GM18951 (cell line): ENCODE measurements around the gene OGDH.
"Not testable (repeated sequence)": the region's sequence is repeated elsewhere in the genome, so short reads cannot be mapped to it uniquely, and the experiment has no call there.

Source experiments
- POLR2A ChIP-seq: IDR thresholded peaks from 4 replicates; pipeline ENCODE4 v1.6.1; 2011; ENCODE audit warnings: mild to moderate bottlenecking; ENCODE audit not compliant: insufficient read length, insufficient read depth; ENCODE audit errors: extremely low read depth
- in situ Hi-C: fragments of 300-500 bp; cut with MboI; formaldehyde crosslinking; loops from one replicate; pipeline ENCODE4 v1.12.0; 2022; ENCODE audit warnings: low sequenced_read_pairs, mixed read lengths, inconsistent platforms; ENCODE audit not compliant: unreplicated experiment

Gene OGDH

DNA sequence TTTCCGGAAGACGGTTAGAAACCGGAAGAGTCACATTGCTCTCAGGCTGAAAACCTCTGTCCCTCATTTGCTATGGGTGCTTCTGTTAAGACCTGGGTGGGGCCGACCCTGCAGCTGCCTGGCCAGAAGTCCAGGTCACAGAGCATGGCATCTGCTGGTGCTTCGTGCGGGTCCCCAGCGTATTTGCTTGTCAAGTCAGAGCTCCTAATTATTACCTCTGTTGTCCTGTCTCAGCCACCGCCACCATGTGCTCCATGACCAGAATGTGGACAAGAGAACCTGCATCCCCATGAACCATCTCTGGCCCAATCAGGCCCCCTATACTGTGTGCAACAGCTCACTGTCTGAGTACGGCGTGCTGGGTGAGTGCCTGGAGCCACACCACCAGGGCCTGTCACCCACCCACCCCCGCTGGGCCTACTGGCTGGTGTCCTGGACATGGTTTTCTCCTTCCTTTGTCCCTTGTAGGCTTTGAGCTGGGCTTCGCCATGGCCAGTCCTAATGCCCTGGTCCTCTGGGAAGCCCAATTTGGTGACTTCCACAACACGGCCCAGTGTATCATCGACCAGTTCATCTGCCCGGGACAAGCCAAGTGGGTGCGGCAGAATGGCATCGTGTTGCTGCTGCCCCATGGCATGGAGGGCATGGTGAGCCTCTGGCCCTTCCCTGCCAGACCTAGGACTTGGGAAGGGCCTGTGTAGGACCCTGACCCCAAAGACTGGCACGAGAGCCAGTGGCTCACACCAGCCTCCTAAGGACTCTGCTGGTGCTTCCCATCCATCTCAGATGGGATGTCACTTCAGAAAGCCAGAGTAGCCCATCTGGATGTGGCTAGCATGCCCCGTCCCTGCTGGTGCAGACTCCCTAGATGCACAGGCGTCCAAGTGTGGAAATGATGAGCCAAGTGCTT is 91.0 kb downstream of the OGDH start:
- no peak for TF ChIP-seq POLR2A
- in situ Hi-C loops = no loop called here

DNA sequence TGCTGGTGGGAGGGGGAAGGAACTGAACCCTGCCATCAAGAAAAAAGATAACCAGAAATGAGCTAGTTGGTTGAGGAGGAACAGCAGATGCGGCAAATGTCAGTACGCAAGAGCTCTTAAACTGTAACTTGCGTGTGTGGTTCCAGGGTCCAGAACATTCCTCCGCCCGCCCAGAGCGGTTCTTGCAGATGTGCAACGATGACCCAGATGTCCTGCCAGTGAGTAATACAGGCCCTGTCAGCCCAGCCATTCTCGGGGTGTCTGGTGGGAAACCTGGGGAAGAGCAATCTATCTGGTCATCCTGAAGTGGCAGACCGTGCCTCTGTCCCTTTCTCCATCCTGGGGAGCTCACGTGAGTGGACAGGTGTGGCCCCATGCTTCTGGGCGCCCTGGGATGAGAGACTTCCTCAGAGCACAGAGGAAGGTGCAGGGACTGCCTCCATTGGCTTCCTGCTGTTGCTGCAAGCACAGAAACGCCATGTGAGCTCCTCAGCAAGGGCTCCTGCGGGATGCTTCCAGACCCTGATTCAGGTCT is 91.7 kb downstream of the OGDH start:
- in situ Hi-C loops = no loop called here
- TF ChIP-seq POLR2A = no peak

- in situ Hi-C loops = not testable (repeated sequence)
Observed at GRCh38 chr7:44699598-44699997, 93.2 kb downstream of the OGDH start.

DNA sequence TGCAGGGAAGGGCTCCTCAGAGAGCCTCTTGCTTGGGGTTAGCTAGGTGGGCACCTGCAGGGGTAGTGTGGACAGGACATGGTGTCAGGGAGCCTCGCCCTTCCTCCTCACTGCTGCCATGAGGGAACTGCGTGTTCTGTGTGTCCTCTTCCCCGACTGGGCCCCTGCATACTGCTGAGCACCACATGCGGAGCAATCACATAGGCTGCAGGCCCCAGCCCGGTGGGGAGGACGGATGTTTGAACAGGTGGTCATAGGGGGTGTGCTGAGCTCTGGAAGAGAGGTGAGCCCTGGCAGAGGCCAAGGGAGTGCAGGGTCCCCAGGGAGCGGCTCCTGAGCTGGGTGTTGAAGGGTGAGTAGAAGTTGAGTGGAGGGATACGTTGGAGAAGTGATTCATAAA is 93.9 kb downstream of the OGDH start:
- no peak for TF ChIP-seq POLR2A
- in situ Hi-C loops = no loop called here

GRCh38 chr7:44703391-44703790 is 97.0 kb downstream of the OGDH start:
- in situ Hi-C loops = not testable (repeated sequence)

GRCh38 chr7:44703921-44704320 is 97.5 kb downstream of the OGDH start:
- TF ChIP-seq POLR2A = no peak
- in situ Hi-C loops = no loop called here

DNA sequence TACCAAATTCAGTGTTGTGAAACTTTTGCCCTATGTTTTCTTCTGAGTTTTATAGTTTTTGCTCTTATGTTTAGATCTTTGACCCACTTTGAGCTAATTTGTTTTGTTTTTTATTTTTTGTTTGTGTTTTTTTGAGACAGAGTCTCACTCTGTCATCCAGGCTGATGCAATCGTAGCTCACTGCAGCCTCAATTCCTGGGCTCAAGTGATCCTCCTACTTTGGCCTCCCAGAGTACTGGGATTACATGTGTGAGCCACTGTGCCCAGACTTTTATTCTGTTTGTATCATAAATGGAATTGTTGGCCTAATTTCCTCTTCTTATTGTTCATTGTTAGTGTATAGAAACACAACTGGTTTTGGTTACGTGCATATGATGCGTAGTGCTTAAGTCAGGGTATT is 99.0 kb downstream of the OGDH start:
- in situ Hi-C loops = no loop called here
- TF ChIP-seq POLR2A = no peak

GRCh38 chr7:44706788-44707557 is 100.5 kb downstream of the OGDH start:
- TF ChIP-seq POLR2A = no peak
- in situ Hi-C loops = no loop called here

DNA sequence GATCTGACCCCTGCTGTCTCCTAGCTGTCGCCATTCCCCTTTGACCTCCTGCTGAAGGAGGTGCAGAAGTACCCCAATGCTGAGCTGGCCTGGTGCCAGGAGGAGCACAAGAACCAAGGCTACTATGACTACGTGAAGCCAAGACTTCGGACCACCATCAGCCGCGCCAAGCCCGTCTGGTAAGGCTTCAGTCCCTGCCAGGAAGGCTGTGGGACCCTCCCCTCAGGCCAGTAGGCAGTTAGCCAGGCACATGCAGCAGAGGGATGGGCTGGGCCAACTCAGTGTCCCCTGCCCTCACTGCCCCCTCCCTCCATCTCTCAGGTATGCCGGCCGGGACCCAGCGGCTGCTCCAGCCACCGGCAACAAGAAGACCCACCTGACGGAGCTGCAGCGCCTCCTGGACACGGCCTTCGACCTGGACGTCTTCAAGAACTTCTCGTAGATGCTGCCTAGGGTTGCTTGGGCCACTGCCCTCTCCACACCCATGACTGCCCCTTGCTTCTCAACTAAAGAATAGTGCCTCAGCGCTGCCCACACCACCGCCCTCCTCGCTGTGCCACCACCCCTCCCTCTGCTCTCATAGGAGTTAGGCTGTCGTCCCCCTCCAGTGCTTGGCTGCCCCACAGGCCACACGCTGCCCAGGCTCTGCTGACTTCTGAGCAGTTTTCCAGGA is 101.3 kb downstream of the OGDH start:
- in situ Hi-C loops = no loop called here

GRCh38 chr7:44709011-44709915 is 102.8 kb downstream of the OGDH start:
- no peak for TF ChIP-seq POLR2A
- in situ Hi-C loops = no loop called here

More for the DNA sequence above, 101.3 kb downstream of the OGDH start:
- no peak for TF ChIP-seq POLR2A

DNA sequence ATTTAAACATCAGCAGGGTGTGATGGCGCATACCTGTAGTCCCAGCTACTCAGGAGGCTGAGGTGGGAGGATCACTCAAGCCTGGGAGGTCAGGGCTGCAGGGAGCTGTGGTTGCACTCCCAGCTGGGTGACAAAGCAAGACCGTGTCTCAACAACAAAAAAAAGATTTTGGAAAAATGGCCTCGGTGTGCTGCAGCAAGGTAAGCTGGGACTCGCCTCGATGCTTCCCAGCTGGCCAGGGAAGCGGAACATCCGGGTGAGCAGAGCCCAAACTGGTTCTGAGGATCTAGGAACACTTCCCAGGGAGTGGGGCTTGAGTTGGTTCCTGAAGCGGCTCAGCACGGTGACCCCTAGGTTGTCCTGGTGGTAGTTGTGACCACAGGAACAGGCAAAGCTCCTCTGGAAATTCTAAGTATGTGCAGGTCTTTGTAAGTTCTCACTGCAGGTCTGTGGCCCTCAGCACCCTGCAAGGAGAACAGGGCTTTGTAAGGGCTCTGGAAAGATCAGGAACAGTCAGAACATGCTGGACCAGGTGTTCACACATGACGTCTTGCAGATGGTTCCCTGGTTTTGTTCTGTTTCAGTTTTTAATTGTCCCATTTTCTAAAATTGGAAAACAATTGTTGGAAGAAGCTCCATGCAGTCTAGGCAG is 103.6 kb downstream of the OGDH start:
- no peak for TF ChIP-seq POLR2A
- in situ Hi-C loops = no loop called here

GRCh38 chr7:44711528-44711927 is 105.1 kb downstream of the OGDH start:
- in situ Hi-C loops = no loop called here
- TF ChIP-seq POLR2A = no peak
